IMR-90 (cell line): ENCODE results near the gene S100A8.

ENCODE experiments used
- FOS ChIP-seq: fragments of 150-350 bp; IDR thresholded peaks from 2 replicates; pipeline ENCODE4 v1.6.1; 2016; ENCODE audit warnings: low read depth, low read length
- MAFK ChIP-seq: IDR thresholded peaks from 2 replicates; pipeline ENCODE4 v1.6.1; 2012; ENCODE audit warnings: low read depth, low read length, improper control_type of control experiment
- POLR2A ChIP-seq: IDR thresholded peaks from 2 replicates; pipeline ENCODE4 v1.6.1; 2012; ENCODE audit warnings: mild to moderate bottlenecking, low read depth, low read length
- RAD21 ChIP-seq: IDR thresholded peaks from 2 replicates; pipeline ENCODE4 v1.6.1; 2012; ENCODE audit warnings: low read length, improper control_type of control experiment
- TF ChIP-seq, protein P1 (sequence below): conservative IDR thresholded peaks from 2 replicates; pipeline ENCODE4 v1.5.1; 2012; ENCODE audit warnings: mild to moderate bottlenecking, low read depth, low read length, improper control_type of control experiment
- TF ChIP-seq, protein P2 (sequence below): fragments of 150-350 bp; IDR thresholded peaks from 2 replicates; pipeline ENCODE4 v1.6.1; 2017; ENCODE audit warnings: mild to moderate bottlenecking, antibody characterized with exemption, low read length, low read depth

DNA sequence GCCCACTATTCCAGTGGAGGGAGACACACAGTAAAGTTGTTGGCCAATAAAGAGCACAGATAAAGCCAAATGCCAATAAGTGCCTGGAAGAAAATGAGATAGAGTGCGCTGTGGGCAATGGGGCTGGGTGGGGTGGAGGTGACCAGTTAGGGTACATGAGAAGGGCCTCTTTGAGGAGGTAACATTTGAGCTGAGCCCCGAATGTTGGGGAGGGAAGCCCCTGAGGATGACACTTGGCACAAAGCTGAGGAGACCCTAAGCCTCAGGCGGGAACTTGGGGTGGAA, 32.2 kb downstream of the S100A8 start:
- TF ChIP-seq FOS = no peak
- no peak for TF ChIP-seq POLR2A
- TF ChIP-seq, protein P1, sequence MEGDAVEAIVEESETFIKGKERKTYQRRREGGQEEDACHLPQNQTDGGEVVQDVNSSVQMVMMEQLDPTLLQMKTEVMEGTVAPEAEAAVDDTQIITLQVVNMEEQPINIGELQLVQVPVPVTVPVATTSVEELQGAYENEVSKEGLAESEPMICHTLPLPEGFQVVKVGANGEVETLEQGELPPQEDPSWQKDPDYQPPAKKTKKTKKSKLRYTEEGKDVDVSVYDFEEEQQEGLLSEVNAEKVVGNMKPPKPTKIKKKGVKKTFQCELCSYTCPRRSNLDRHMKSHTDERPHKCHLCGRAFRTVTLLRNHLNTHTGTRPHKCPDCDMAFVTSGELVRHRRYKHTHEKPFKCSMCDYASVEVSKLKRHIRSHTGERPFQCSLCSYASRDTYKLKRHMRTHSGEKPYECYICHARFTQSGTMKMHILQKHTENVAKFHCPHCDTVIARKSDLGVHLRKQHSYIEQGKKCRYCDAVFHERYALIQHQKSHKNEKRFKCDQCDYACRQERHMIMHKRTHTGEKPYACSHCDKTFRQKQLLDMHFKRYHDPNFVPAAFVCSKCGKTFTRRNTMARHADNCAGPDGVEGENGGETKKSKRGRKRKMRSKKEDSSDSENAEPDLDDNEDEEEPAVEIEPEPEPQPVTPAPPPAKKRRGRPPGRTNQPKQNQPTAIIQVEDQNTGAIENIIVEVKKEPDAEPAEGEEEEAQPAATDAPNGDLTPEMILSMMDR = no peak
- TF ChIP-seq MAFK = no peak
- no peak for TF ChIP-seq RAD21
- TF ChIP-seq, protein P2, sequence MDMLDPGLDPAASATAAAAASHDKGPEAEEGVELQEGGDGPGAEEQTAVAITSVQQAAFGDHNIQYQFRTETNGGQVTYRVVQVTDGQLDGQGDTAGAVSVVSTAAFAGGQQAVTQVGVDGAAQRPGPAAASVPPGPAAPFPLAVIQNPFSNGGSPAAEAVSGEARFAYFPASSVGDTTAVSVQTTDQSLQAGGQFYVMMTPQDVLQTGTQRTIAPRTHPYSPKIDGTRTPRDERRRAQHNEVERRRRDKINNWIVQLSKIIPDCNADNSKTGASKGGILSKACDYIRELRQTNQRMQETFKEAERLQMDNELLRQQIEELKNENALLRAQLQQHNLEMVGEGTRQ = no peak
